ENCODE data around the gene DCAF7. TPM values are rescaled to one million over a fixed set of nuclear protein-coding genes. Genes with fewer than 3 reads are reported as not detected.
A peak's percentile ranks its signal among the peaks of the same experiment; 100 is the strongest.

The DCAF7 gene
- total and polyA plus RNA-seq, 5 donors from 2014 or later = 41.0 to 89.4 (median 68.2) TPM

GRCh38 chr17:63634163-63634562 is 83.9 kb downstream of the DCAF7 start:
- H3K27me3 Mint-ChIP-seq = no peaks in the 10 kb centered on the region
- H3K4me1 ChIP-seq (ENCODE audit: control insufficient read depth, insufficient read depth, low read length, poor library complexity, severe bottlenecking) = no peaks in the 10 kb centered on the region
- peaks cover 33% of the 10 kb centered on the region for H3K36me3 Mint-ChIP-seq
- H3K4me3 Mint-ChIP-seq = no peak overlapping the region
- DNase-seq (peak in 1 of 3 donors; percentile 16), ATAC-seq (ENCODE audit: low read depth in 2 of 2) (no peak)
- H3K4me1 Mint-ChIP-seq = peaks cover 0 to 44% (median 26%) of the 10 kb centered on the region in 4 donors
- no peaks in the 10 kb centered on the region for H3K9me3 ChIP-seq (ENCODE audit: control insufficient read depth in 2 of 2, low read length in 2 of 2)
- H3K27ac Mint-ChIP-seq = peak overlapping the region in 1 of 3 donors; percentile 35
- no peak overlapping the region for H3K4me3 ChIP-seq (ENCODE audit: low read depth, low read length)
- H3K27me3 ChIP-seq (ENCODE audit: control insufficient read depth, insufficient read depth, low read length) = no peaks in the 10 kb centered on the region
- H3K36me3 ChIP-seq (ENCODE audit: control insufficient read depth, insufficient read depth, low read length) = peaks cover 65% of the 10 kb centered on the region
- H3K9me3 Mint-ChIP-seq = no peaks in the 10 kb centered on the region
- H3K27ac ChIP-seq (ENCODE audit: insufficient read depth, low read length, poor library complexity, severe bottlenecking) = no peak overlapping the region

DNA sequence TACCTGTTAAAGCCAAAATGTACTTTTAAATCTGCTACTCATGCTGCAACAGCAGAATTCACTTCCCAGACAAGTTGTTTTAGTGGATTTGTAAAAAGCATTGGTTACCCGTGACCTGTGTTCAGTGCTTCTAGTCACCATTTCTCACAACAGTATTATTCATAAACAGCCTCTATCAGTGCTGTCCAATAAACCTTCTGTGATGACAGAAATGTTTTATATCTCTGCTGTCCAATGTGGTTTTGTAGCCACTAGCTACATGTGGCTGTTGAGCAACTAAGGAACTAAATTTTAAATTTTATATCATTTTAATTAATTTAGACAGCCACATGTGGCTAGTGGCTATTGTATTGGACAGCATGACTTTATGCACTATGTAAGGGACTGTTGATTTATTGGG is 84.5 kb downstream of the DCAF7 start:
- H3K4me3 ChIP-seq (ENCODE audit: low read depth, low read length) = no peak overlapping the region
- no peaks in the 10 kb centered on the region for H3K9me3 ChIP-seq (ENCODE audit: control insufficient read depth in 2 of 2, low read length in 2 of 2)
- ATAC-seq (ENCODE audit: low read depth in 2 of 2) (no peak), DNase-seq (no peak)
- no peak overlapping the region for H3K27ac ChIP-seq (ENCODE audit: insufficient read depth, low read length, poor library complexity, severe bottlenecking)
- Mint-ChIP-seq H3K9me3 (no peaks in the 10 kb centered on the region), H3K4me1 (peaks cover 0 to 40% (median 27%) of the 10 kb centered on the region in 4 donors), H3K27ac (no peak overlapping the region), H3K4me3 (no peak overlapping the region), H3K27me3 (no peaks in the 10 kb centered on the region), H3K36me3 (peaks cover 35% of the 10 kb centered on the region)
- peaks cover 65% of the 10 kb centered on the region for H3K36me3 ChIP-seq (ENCODE audit: control insufficient read depth, insufficient read depth, low read length)
- no peaks in the 10 kb centered on the region for H3K27me3 ChIP-seq (ENCODE audit: control insufficient read depth, insufficient read depth, low read length)
- no peaks in the 10 kb centered on the region for H3K4me1 ChIP-seq (ENCODE audit: control insufficient read depth, insufficient read depth, low read length, poor library complexity, severe bottlenecking)

DNA sequence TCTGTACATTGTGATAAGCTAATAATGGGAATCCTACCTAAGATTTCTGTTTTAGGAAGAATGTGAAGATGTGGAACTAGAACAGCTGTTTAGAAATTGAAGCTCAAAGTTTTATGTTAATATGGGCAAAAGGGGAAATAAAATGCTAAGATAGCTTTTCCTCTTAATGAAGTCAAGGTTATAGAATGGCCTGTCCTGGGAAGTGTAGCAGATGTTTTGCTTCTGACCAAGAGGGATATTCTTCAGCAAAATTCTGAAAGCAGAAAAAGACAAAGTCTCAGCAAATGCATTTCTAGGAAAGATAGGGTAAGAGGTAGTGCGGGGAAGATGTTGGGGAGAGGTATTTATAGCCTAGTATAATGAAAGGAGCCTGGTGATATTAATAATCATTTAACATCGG is 85.0 kb downstream of the DCAF7 start:
- Histone ChIP-seq H3K4me1 (ENCODE audit: control insufficient read depth, insufficient read depth, low read length, poor library complexity, severe bottlenecking) (no peaks in the 10 kb centered on the region), H3K9me3 (ENCODE audit: control insufficient read depth in 2 of 2, low read length in 2 of 2) (no peaks in the 10 kb centered on the region), H3K4me3 (ENCODE audit: low read depth, low read length) (no peak overlapping the region), H3K27ac (ENCODE audit: insufficient read depth, low read length, poor library complexity, severe bottlenecking) (no peak overlapping the region), H3K27me3 (ENCODE audit: control insufficient read depth, insufficient read depth, low read length) (no peaks in the 10 kb centered on the region), H3K36me3 (ENCODE audit: control insufficient read depth, insufficient read depth, low read length) (peaks cover 65% of the 10 kb centered on the region)
- Mint-ChIP-seq H3K27me3 (no peaks in the 10 kb centered on the region), H3K27ac (peak overlapping the region in 1 of 3 donors; percentile 44), H3K36me3 (peaks cover 35% of the 10 kb centered on the region), H3K4me3 (no peak overlapping the region), H3K4me1 (peaks cover 0 to 39% (median 29%) of the 10 kb centered on the region in 4 donors), H3K9me3 (no peaks in the 10 kb centered on the region)
- DNase-seq (no peak), ATAC-seq (ENCODE audit: low read depth in 2 of 2) (no peak)

DNA sequence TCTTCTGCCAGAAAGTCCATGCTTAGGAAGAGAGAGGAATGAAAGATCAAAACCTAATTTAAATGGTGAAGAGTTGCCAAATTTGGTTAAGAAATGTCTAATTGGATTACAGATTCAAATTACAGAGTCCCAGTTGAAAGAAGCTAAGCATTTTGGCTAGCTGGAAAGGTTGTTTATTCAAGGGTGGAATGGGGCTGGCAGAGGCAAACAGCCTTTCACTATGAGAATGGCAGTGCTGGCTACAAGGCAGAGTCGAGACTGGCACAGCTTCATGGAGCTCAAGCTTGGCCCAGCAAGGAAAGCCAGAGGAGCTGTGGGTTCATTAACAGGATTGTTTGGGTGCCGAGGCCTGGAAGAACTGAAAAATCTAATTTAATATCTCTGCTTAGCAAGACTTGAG is 85.5 kb downstream of the DCAF7 start:
- no peaks in the 10 kb centered on the region for H3K4me1 ChIP-seq (ENCODE audit: control insufficient read depth, insufficient read depth, low read length, poor library complexity, severe bottlenecking)
- Mint-ChIP-seq H3K27me3 (no peaks in the 10 kb centered on the region), H3K9me3 (no peaks in the 10 kb centered on the region), H3K36me3 (peaks cover 38% of the 10 kb centered on the region), H3K4me3 (no peak overlapping the region), H3K4me1 (peaks cover 0 to 37% (median 27%) of the 10 kb centered on the region in 4 donors), H3K27ac (peak overlapping the region in 1 of 3 donors; percentile 75)
- H3K9me3 ChIP-seq (ENCODE audit: control insufficient read depth in 2 of 2, low read length in 2 of 2) = no peaks in the 10 kb centered on the region
- H3K4me3 ChIP-seq (ENCODE audit: low read depth, low read length) = no peak overlapping the region
- H3K36me3 ChIP-seq (ENCODE audit: control insufficient read depth, insufficient read depth, low read length) = peaks cover 65% of the 10 kb centered on the region
- H3K27ac ChIP-seq (ENCODE audit: insufficient read depth, low read length, poor library complexity, severe bottlenecking) = no peak overlapping the region
- no peaks in the 10 kb centered on the region for H3K27me3 ChIP-seq (ENCODE audit: control insufficient read depth, insufficient read depth, low read length)
- DNase-seq (no peak), ATAC-seq (ENCODE audit: low read depth in 2 of 2) (no peak)

- peaks cover 44% of the 10 kb centered on the region for H3K36me3 ChIP-seq (ENCODE audit: control insufficient read depth, insufficient read depth, low read length)
- H3K9me3 ChIP-seq (ENCODE audit: control insufficient read depth in 2 of 2, low read length in 2 of 2) = no peaks in the 10 kb centered on the region
- ATAC-seq (ENCODE audit: low read depth in 2 of 2) (no peak), DNase-seq (peak in 1 of 3 donors; percentile 15)
- no peaks in the 10 kb centered on the region for H3K27me3 ChIP-seq (ENCODE audit: control insufficient read depth, insufficient read depth, low read length)
- no peak overlapping the region for H3K27ac ChIP-seq (ENCODE audit: insufficient read depth, low read length, poor library complexity, severe bottlenecking)
- no peak overlapping the region for H3K4me3 Mint-ChIP-seq
- H3K4me1 Mint-ChIP-seq = peaks cover 3 to 25% (median 15%) of the 10 kb centered on the region in 4 donors
- H3K4me3 ChIP-seq (ENCODE audit: low read depth, low read length) = no peak overlapping the region
- no peaks in the 10 kb centered on the region for H3K9me3 Mint-ChIP-seq
- H3K36me3 Mint-ChIP-seq = peaks cover 31% of the 10 kb centered on the region
- peak overlapping the region in 2 of 3 donors; percentile 75 to 86 for H3K27ac Mint-ChIP-seq
- no peaks in the 10 kb centered on the region for H3K27me3 Mint-ChIP-seq
- no peaks in the 10 kb centered on the region for H3K4me1 ChIP-seq (ENCODE audit: control insufficient read depth, insufficient read depth, low read length, poor library complexity, severe bottlenecking)
These were observed 88.8 kb downstream of the DCAF7 start for GRCh38 chr17:63639125-63639524.

DNA sequence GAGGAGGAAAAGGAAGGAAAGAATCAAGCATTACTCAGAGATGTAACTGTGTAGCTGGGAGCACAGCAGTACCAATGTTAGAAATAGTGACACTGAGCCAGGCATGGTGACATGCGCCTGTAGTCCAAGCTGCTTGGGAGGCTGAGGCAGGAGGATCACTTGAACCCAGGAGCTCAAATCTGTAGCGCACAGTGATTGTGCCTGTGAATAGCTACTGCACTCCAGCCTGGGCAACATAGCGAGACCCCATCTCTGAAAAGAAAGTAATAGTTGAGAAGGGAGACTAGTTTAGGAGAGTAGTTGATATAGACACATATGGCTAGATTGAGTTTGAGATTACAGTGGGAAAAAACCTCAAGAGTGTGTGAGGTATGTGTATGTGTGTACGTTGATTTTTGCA is 89.8 kb downstream of the DCAF7 start:
- Mint-ChIP-seq H3K36me3 (peaks cover 26% of the 10 kb centered on the region), H3K9me3 (no peaks in the 10 kb centered on the region), H3K4me1 (peaks cover 8 to 27% (median 14%) of the 10 kb centered on the region in 4 donors), H3K4me3 (no peak overlapping the region), H3K27me3 (no peaks in the 10 kb centered on the region), H3K27ac (peak overlapping the region in 2 of 3 donors; percentile 14 to 86)
- DNase-seq = no peak
- H3K27ac ChIP-seq (ENCODE audit: insufficient read depth, low read length, poor library complexity, severe bottlenecking) = no peak overlapping the region
- H3K4me3 ChIP-seq (ENCODE audit: low read depth, low read length) = no peak overlapping the region
- H3K27me3 ChIP-seq (ENCODE audit: control insufficient read depth, insufficient read depth, low read length) = no peaks in the 10 kb centered on the region
- no peaks in the 10 kb centered on the region for H3K9me3 ChIP-seq (ENCODE audit: control insufficient read depth in 2 of 2, low read length in 2 of 2)
- ATAC-seq (ENCODE audit: low read depth in 2 of 2) = no peak
- H3K36me3 ChIP-seq (ENCODE audit: control insufficient read depth, insufficient read depth, low read length) = peaks cover 35% of the 10 kb centered on the region
- H3K4me1 ChIP-seq (ENCODE audit: control insufficient read depth, insufficient read depth, low read length, poor library complexity, severe bottlenecking) = no peaks in the 10 kb centered on the region

DNA sequence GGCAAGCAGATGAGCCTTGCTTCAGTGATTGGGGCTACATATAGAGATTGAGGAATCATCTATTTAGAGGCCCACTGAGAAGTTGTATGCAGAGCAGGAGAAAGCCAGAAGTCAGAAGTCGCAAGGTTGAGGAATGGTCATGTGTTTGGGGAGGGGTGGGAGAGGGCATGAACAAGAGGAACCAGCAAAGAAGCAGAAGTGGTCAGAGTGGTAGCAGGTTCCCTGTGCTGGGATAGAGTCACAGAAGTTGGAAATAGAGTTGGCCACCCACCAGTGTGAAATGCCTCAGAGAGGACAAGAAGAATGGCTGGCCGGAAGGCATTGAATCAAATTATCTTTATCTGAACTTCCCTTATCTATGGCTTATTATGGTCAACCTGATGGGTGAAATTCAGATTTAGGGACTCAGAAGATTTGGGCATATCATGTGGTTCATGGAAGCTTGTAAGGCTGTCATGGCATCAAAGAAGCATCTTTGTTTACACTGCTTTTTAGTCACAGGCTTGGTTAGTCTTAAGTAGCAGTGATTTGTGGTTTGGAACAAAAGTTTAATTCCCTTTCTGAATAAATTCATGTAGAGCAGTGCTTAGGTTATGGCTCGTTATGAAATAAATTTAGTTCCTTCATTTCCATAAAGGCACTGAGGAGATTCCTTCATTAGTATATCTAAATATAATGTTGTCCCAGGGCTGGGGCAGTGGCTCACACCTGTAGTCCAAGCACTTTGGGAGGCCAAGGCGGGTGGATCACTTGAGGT is 91.6 kb downstream of the DCAF7 start:
- Histone ChIP-seq H3K4me3 (ENCODE audit: low read depth, low read length) (no peak overlapping the region), H3K36me3 (ENCODE audit: control insufficient read depth, insufficient read depth, low read length) (peaks cover 33% of the 10 kb centered on the region), H3K9me3 (ENCODE audit: control insufficient read depth in 2 of 2, low read length in 2 of 2) (no peaks in the 10 kb centered on the region), H3K27me3 (ENCODE audit: control insufficient read depth, insufficient read depth, low read length) (no peaks in the 10 kb centered on the region), H3K4me1 (ENCODE audit: control insufficient read depth, insufficient read depth, low read length, poor library complexity, severe bottlenecking) (no peaks in the 10 kb centered on the region), H3K27ac (ENCODE audit: insufficient read depth, low read length, poor library complexity, severe bottlenecking) (no peak overlapping the region)
- DNase-seq = no peak
- H3K9me3 Mint-ChIP-seq = no peaks in the 10 kb centered on the region
- no peak overlapping the region for H3K4me3 Mint-ChIP-seq
- peaks cover 28% of the 10 kb centered on the region for H3K36me3 Mint-ChIP-seq
- no peak for ATAC-seq (ENCODE audit: low read depth in 2 of 2)
- H3K27ac Mint-ChIP-seq = peak overlapping the region in 2 of 3 donors; percentile 62 to 68
- no peaks in the 10 kb centered on the region for H3K27me3 Mint-ChIP-seq
- H3K4me1 Mint-ChIP-seq = peaks cover 12 to 40% (median 20%) of the 10 kb centered on the region in 4 donors

Measured in CD4-positive, CD25-positive, alpha-beta regulatory T cell (primary cell).